Measurements from ENCODE around the gene C1orf226.
"Not testable (repeated sequence)": the region's sequence is repeated elsewhere in the genome, so short reads cannot be mapped to it uniquely, and the experiment has no call there.

The C1orf226 gene, protein sequence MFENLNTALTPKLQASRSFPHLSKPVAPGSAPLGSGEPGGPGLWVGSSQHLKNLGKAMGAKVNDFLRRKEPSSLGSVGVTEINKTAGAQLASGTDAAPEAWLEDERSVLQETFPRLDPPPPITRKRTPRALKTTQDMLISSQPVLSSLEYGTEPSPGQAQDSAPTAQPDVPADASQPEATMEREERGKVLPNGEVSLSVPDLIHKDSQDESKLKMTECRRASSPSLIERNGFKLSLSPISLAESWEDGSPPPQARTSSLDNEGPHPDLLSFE

GRCh38 chr1:162381383-162381782 is at the start of gene C1orf226:
C1orf226 (plus strand) TSS chr1:162381728; CDS start chr1:162381902, 174 bp downstream.
- H3K27me3 ChIP-seq (ENCODE audit: control insufficient read depth, insufficient read depth, low read length) = no peaks in the 10 kb centered on the region
- no peaks in the 10 kb centered on the region for H3K4me1 ChIP-seq (ENCODE audit: control insufficient read depth, insufficient read depth, low read length)
- H3K9me3 ChIP-seq (ENCODE audit: control insufficient read depth, insufficient read depth, low read length) = no peaks in the 10 kb centered on the region
- no peak within 1 kb of the TSS for H3K9ac ChIP-seq (ENCODE audit: low read depth, low read length)
- no peak within 1 kb of the TSS for H3K4me3 ChIP-seq (ENCODE audit: low read depth, low read length)
- peaks cover 10% of the 10 kb centered on the region for H3K36me3 ChIP-seq (ENCODE audit: control insufficient read depth, insufficient read depth, low read length)

- Histone ChIP-seq H3K4me1 (ENCODE audit: control insufficient read depth, insufficient read depth, low read length) (peaks cover 2% of the 10 kb centered on the region), H3K9ac (ENCODE audit: low read depth, low read length) (no peak overlapping the region), H3K9me3 (ENCODE audit: control insufficient read depth, insufficient read depth, low read length) (no peaks in the 10 kb centered on the region), H3K27me3 (ENCODE audit: control insufficient read depth, insufficient read depth, low read length) (no peaks in the 10 kb centered on the region), H3K36me3 (ENCODE audit: control insufficient read depth, insufficient read depth, low read length) (no peaks in the 10 kb centered on the region), H3K4me3 (ENCODE audit: low read depth, low read length) (no peak overlapping the region)
These were observed 47.5 kb upstream of the C1orf226 start for GRCh38 chr1:162333991-162334390.

DNA sequence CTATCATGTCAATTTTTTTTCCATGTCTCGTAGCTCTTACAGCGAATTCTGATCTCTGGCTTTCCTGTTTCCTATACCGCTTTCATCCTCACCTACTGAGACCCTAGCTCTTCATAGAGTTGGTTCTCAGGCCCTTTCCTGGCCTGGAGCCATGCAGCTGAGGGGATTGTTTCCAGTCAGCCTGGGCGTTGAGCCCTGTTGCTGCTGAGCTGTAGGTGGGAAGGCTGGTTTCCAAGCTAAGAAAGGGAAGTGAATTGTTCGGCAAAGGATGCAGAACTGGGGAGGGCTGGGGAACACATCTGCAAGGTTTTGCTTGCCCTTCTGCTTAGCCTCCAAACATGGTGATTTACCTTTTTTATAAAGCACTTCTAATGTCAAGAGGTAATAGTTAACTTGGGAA is 46.4 kb upstream of the C1orf226 start:
- Histone ChIP-seq H3K4me1 (ENCODE audit: control insufficient read depth, insufficient read depth, low read length) (peaks cover 2% of the 10 kb centered on the region), H3K36me3 (ENCODE audit: control insufficient read depth, insufficient read depth, low read length) (no peaks in the 10 kb centered on the region), H3K9ac (ENCODE audit: low read depth, low read length) (no peak overlapping the region), H3K9me3 (ENCODE audit: control insufficient read depth, insufficient read depth, low read length) (no peaks in the 10 kb centered on the region), H3K27me3 (ENCODE audit: control insufficient read depth, insufficient read depth, low read length) (no peaks in the 10 kb centered on the region), H3K4me3 (ENCODE audit: low read depth, low read length) (no peak overlapping the region)

DNA sequence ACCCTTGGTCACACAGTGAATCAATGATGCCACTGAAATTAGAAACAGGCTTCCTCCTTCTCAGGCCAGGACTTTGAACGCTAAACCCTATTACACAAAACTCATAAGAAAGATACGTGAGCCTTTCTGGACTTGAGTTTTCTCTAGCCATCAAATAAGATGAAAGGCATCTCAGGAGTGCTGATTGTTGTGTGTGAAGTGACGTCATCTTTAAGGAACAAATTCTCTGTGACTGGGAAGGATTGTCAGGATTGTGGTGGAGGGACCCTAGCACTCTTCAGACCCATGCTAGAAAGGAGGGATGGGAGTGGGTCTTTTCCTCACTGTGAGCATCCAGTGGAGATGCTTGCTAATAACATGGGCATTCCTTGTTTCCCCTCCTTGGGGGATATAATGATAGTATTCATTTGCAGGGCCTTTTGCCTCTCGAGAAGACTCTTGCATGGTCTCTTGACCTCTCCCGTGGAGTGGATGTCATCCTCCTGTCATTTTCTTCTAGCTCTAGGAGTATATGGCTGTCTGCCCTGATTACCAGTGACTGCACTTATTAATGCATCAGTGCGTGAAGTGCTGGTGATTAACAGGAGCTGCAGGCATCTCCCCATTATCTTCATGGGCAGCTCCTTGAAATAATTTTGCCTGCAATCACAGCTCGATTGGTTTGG is 44.8 kb upstream of the C1orf226 start:
- H3K9me3 ChIP-seq (ENCODE audit: control insufficient read depth, insufficient read depth, low read length) = no peaks in the 10 kb centered on the region
- H3K9ac ChIP-seq (ENCODE audit: low read depth, low read length) = no peak overlapping the region

DNA sequence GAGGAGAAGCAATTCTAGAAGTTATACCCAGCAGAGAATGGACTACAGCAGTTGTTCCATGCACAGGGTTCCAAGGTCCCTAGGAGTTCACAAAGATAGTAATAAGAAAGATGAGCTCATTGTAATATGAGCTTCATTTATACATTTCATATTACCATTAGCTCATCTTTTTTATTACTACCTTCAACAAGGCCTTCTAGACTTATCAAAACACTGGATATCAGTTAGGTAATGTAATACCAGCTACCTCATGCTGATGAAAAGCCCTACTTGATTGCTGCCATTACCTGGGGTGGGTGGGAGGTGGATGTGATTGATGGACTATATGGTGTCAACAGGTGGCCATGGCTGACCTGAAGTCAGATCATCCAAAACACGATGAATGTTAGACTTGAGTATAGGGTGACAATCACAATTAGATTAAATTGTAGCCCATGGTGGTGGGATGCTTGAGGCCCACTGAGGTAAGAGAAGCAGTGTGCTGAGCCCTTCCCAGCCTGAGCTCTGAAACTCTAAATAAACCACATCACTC is 39.0 kb upstream of the C1orf226 start:
- Histone ChIP-seq H3K9ac (ENCODE audit: low read depth, low read length) (no peak overlapping the region), H3K4me3 (ENCODE audit: low read depth, low read length) (no peak overlapping the region), H3K27me3 (ENCODE audit: control insufficient read depth, insufficient read depth, low read length) (no peaks in the 10 kb centered on the region), H3K36me3 (ENCODE audit: control insufficient read depth, insufficient read depth, low read length) (no peaks in the 10 kb centered on the region), H3K9me3 (ENCODE audit: control insufficient read depth, insufficient read depth, low read length) (no peaks in the 10 kb centered on the region), H3K4me1 (ENCODE audit: control insufficient read depth, insufficient read depth, low read length) (no peaks in the 10 kb centered on the region)

More for the DNA sequence above, 44.8 kb upstream of the C1orf226 start:
- H3K4me1 ChIP-seq (ENCODE audit: control insufficient read depth, insufficient read depth, low read length) = peaks cover 2% of the 10 kb centered on the region
- H3K36me3 ChIP-seq (ENCODE audit: control insufficient read depth, insufficient read depth, low read length) = no peaks in the 10 kb centered on the region
- H3K27me3 ChIP-seq (ENCODE audit: control insufficient read depth, insufficient read depth, low read length) = no peaks in the 10 kb centered on the region
- H3K4me3 ChIP-seq (ENCODE audit: low read depth, low read length) = no peak overlapping the region

DNA sequence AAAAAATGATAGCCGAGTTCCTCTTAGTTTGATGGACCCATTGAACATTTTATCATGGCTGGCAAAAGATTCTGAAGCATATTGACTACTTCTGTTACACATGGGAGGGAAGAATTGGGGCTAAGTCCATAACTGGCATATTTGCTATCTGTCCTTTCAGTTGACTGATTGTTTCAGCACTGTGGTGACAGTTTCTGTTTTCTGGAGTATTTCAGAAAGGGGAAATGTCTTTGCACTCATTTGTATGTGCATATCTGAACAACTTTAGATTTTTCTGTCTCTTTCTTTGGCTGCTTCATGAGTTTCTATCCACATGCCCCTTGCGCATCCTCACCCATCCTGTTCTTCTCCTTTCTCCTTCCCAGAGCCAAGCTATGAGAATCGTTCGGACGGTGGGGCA is 38.1 kb upstream of the C1orf226 start:
- Histone ChIP-seq H3K27me3 (ENCODE audit: control insufficient read depth, insufficient read depth, low read length) (no peaks in the 10 kb centered on the region), H3K36me3 (ENCODE audit: control insufficient read depth, insufficient read depth, low read length) (no peaks in the 10 kb centered on the region), H3K9ac (ENCODE audit: low read depth, low read length) (no peak overlapping the region), H3K4me3 (ENCODE audit: low read depth, low read length) (no peak overlapping the region), H3K9me3 (ENCODE audit: control insufficient read depth, insufficient read depth, low read length) (no peaks in the 10 kb centered on the region), H3K4me1 (ENCODE audit: control insufficient read depth, insufficient read depth, low read length) (no peaks in the 10 kb centered on the region)

DNA sequence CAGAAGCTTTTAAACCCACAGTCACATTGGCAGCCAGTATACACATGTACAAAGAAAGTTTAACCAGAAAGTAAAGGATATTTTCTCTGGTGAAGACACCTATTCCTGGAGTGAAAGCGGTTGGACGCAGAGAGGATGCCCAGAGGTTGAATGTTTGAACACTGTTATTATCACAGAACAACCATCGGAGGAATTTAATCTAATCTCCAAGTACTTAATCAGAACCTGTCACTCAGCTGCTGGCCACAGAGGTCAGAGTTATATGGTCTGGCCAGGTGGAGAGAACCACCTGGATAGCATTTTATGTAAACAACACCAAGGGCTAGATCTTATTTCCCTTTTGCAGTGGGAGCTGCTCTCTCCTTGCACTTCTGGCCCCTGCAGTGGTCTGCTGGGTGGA is 34.2 kb upstream of the C1orf226 start:
- H3K36me3 ChIP-seq (ENCODE audit: control insufficient read depth, insufficient read depth, low read length) = no peaks in the 10 kb centered on the region
- H3K4me3 ChIP-seq (ENCODE audit: low read depth, low read length) = no peak overlapping the region
- H3K9ac ChIP-seq (ENCODE audit: low read depth, low read length) = no peak overlapping the region
- H3K27me3 ChIP-seq (ENCODE audit: control insufficient read depth, insufficient read depth, low read length) = no peaks in the 10 kb centered on the region
- no peaks in the 10 kb centered on the region for H3K9me3 ChIP-seq (ENCODE audit: control insufficient read depth, insufficient read depth, low read length)
- no peaks in the 10 kb centered on the region for H3K4me1 ChIP-seq (ENCODE audit: control insufficient read depth, insufficient read depth, low read length)

GRCh38 chr1:162349635-162350330 is 31.7 kb upstream of the C1orf226 start:
- no peak overlapping the region for H3K4me3 ChIP-seq (ENCODE audit: low read depth, low read length)
- no peaks in the 10 kb centered on the region for H3K27me3 ChIP-seq (ENCODE audit: control insufficient read depth, insufficient read depth, low read length)
- no peaks in the 10 kb centered on the region for H3K36me3 ChIP-seq (ENCODE audit: control insufficient read depth, insufficient read depth, low read length)
- H3K9ac ChIP-seq (ENCODE audit: low read depth, low read length) = no peak overlapping the region
- peaks cover 4% of the 10 kb centered on the region for H3K4me1 ChIP-seq (ENCODE audit: control insufficient read depth, insufficient read depth, low read length)
- H3K9me3 ChIP-seq (ENCODE audit: control insufficient read depth, insufficient read depth, low read length) = no peaks in the 10 kb centered on the region

GRCh38 chr1:162351246-162351842 is 30.2 kb upstream of the C1orf226 start:
- Histone ChIP-seq H3K9me3 (ENCODE audit: control insufficient read depth, insufficient read depth, low read length) (no peaks in the 10 kb centered on the region), H3K27me3 (ENCODE audit: control insufficient read depth, insufficient read depth, low read length) (no peaks in the 10 kb centered on the region), H3K4me1 (ENCODE audit: control insufficient read depth, insufficient read depth, low read length) (peaks cover 4% of the 10 kb centered on the region), H3K4me3 (ENCODE audit: low read depth, low read length) (no peak overlapping the region), H3K36me3 (ENCODE audit: control insufficient read depth, insufficient read depth, low read length) (peaks cover 9% of the 10 kb centered on the region), H3K9ac (ENCODE audit: low read depth, low read length) (no peak overlapping the region)

- not testable (repeated sequence) for H3K4me3 ChIP-seq (ENCODE audit: low read depth, low read length); H3K9ac ChIP-seq (ENCODE audit: low read depth, low read length); H3K9me3 ChIP-seq (ENCODE audit: control insufficient read depth, insufficient read depth, low read length); H3K4me1 ChIP-seq (ENCODE audit: control insufficient read depth, insufficient read depth, low read length); H3K36me3 ChIP-seq (ENCODE audit: control insufficient read depth, insufficient read depth, low read length); H3K27me3 ChIP-seq (ENCODE audit: control insufficient read depth, insufficient read depth, low read length)
These were observed 29.7 kb upstream of the C1orf226 start for GRCh38 chr1:162351874-162352273.

DNA sequence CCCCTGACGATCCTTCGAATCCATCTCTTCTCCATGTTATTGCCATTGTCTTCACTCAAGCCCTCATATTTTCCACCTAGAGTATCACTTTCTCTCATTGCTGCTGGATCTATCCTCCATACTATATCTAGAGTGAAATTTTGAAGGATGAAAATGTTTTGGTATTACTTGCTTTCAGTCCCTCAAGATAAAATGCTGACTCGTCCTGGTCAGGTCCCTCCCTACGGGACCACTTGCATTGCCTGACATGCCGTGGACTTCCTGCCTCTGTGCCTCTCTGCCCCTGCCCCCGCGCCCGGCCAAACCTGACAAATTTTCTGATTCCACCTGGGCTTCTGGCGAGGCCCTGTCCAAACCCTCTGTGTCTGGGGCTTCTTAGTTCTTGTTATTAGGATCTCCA is 28.4 kb upstream of the C1orf226 start:
- Histone ChIP-seq H3K9ac (ENCODE audit: low read depth, low read length) (no peak overlapping the region), H3K36me3 (ENCODE audit: control insufficient read depth, insufficient read depth, low read length) (peaks cover 9% of the 10 kb centered on the region), H3K4me1 (ENCODE audit: control insufficient read depth, insufficient read depth, low read length) (peaks cover 4% of the 10 kb centered on the region)

More for the DNA sequence above, 28.4 kb upstream of the C1orf226 start:
- Histone ChIP-seq H3K9me3 (ENCODE audit: control insufficient read depth, insufficient read depth, low read length) (no peaks in the 10 kb centered on the region), H3K4me3 (ENCODE audit: low read depth, low read length) (no peak overlapping the region), H3K27me3 (ENCODE audit: control insufficient read depth, insufficient read depth, low read length) (no peaks in the 10 kb centered on the region)

Measured in iPS-15b (cell line).